H9 (cell line): ENCODE results near the gene CTIF. TPM values are rescaled to one million over a fixed set of nuclear protein-coding genes. Genes with fewer than 3 reads are reported as not detected.

Experiments used
- DNase-seq: peaks from one replicate; pipeline ENCODE4 v3.0.0-alpha.2; 2017
- H2AFZ ChIP-seq: one replicate; pipeline ENCODE4 v1.6.1; 2013; ENCODE audit warnings: mild to moderate bottlenecking, low read length, control low read depth, moderate library complexity
- H2AK5ac ChIP-seq: 2 replicates; pipeline ENCODE4 v1.6.1; 2013; ENCODE audit warnings: low read length, control low read depth, mixed read lengths; ENCODE audit not compliant: insufficient read length
- H2BK120ac ChIP-seq: one replicate; pipeline ENCODE4 v1.6.1; 2013; ENCODE audit warnings: low read depth, mild to moderate bottlenecking, low read length, control low read depth, inconsistent platforms; ENCODE audit not compliant: poor library complexity, severe bottlenecking
- H2BK12ac ChIP-seq: 2 replicates; pipeline ENCODE4 v1.6.1; 2013; ENCODE audit warnings: low read length, control low read depth, mixed read lengths, low read depth; ENCODE audit not compliant: insufficient read length
- H2BK15ac ChIP-seq: 2 replicates; pipeline ENCODE4 v1.6.1; 2013; ENCODE audit warnings: low read depth, low read length, control low read depth
- H2BK20ac ChIP-seq: one replicate; pipeline ENCODE4 v1.6.1; 2013; ENCODE audit warnings: low read depth, mild to moderate bottlenecking, low read length, control low read depth, inconsistent platforms; ENCODE audit not compliant: poor library complexity, severe bottlenecking
- H2BK5ac ChIP-seq: 2 replicates; pipeline ENCODE4 v1.6.1; 2013; ENCODE audit warnings: low read length, control low read depth, mixed read lengths; ENCODE audit not compliant: insufficient read length
- H3K14ac ChIP-seq: 2 replicates; pipeline ENCODE4 v1.6.1; 2013; ENCODE audit warnings: low read length, control low read depth; ENCODE audit not compliant: insufficient read depth
- H3K18ac ChIP-seq: 2 replicates; pipeline ENCODE4 v1.6.1; 2013; ENCODE audit warnings: low read depth, mild to moderate bottlenecking, mixed read lengths, low read length, control low read depth; ENCODE audit not compliant: insufficient read length
- H3K23ac ChIP-seq: 2 replicates; pipeline ENCODE4 v1.6.1; 2013; ENCODE audit warnings: low read length, control low read depth, mixed read lengths, low read depth; ENCODE audit not compliant: insufficient read length
- H3K23me2 ChIP-seq: 2 replicates; pipeline ENCODE4 v1.6.1; 2013; ENCODE audit warnings: low read depth, mild to moderate bottlenecking, mixed read lengths, low read length, control low read depth; ENCODE audit not compliant: insufficient read length, poor library complexity, severe bottlenecking
- H3K27ac ChIP-seq: 2 replicates; pipeline ENCODE4 v1.5.1; 2013; ENCODE audit warnings: low read length, control low read depth, mixed read lengths, low read depth; ENCODE audit not compliant: insufficient read length
- H3K27me3 ChIP-seq: 2 replicates; pipeline ENCODE4 v1.6.1; 2013; ENCODE audit warnings: low read length, control low read depth, inconsistent platforms; ENCODE audit not compliant: insufficient read depth
- H3K4ac ChIP-seq: 2 replicates; pipeline ENCODE4 v1.6.1; 2013; ENCODE audit warnings: low read depth, mild to moderate bottlenecking, control low read depth, inconsistent platforms, low read length, moderate library complexity
- H3K4me1 ChIP-seq: 2 replicates; pipeline ENCODE4 v1.6.1; 2013; ENCODE audit warnings: low read length, control low read depth, inconsistent platforms; ENCODE audit not compliant: insufficient read depth
- H3K4me2 ChIP-seq: 2 replicates; pipeline ENCODE4 v1.6.1; 2013; ENCODE audit warnings: low read length, control low read depth, mixed read lengths; ENCODE audit not compliant: insufficient read length, insufficient read depth
- H3K56ac ChIP-seq: 2 replicates; pipeline ENCODE4 v1.6.1; 2013; ENCODE audit warnings: low read depth, mild to moderate bottlenecking, mixed read lengths, low read length, control low read depth; ENCODE audit not compliant: insufficient read length
- H3K79me1 ChIP-seq: 2 replicates; pipeline ENCODE4 v1.6.1; 2013; ENCODE audit warnings: low read depth, mild to moderate bottlenecking, moderate library complexity, low read length, control low read depth, inconsistent platforms; ENCODE audit not compliant: insufficient read depth, poor library complexity, severe bottlenecking
- H3K79me2 ChIP-seq: 2 replicates; pipeline ENCODE4 v1.6.1; 2013; ENCODE audit warnings: low read length, control low read depth, inconsistent platforms; ENCODE audit not compliant: insufficient read depth
- H3K9ac ChIP-seq: 2 replicates; pipeline ENCODE4 v1.6.1; 2013; ENCODE audit warnings: low read length, control low read depth, mixed read lengths; ENCODE audit not compliant: insufficient read length; ENCODE audit errors: extremely low read depth
- H3K9me3 ChIP-seq: one replicate; pipeline ENCODE4 v1.6.1; 2013; ENCODE audit warnings: low read depth, low read length, inconsistent platforms; ENCODE audit not compliant: control insufficient read depth
- H3T11ph ChIP-seq: one replicate; pipeline ENCODE4 v1.6.1; 2013; ENCODE audit warnings: mild to moderate bottlenecking, low read length, control low read depth, inconsistent platforms
- H4K20me1 ChIP-seq: one replicate; pipeline ENCODE4 v1.6.1; 2013; ENCODE audit not compliant: control insufficient read depth, insufficient read length, insufficient read depth
- H4K5ac ChIP-seq: 2 replicates; pipeline ENCODE4 v1.6.1; 2013; ENCODE audit warnings: low read depth, mild to moderate bottlenecking, mixed read lengths, low read length, control low read depth; ENCODE audit not compliant: insufficient read length
- H4K8ac ChIP-seq: replicated peaks from 2 replicates; pipeline ENCODE4 v1.6.1; 2013; ENCODE audit warnings: low read length, control low read depth, mixed read lengths, low read depth; ENCODE audit not compliant: insufficient read length
- H4K91ac ChIP-seq: 2 replicates; pipeline ENCODE4 v1.6.1; 2013; ENCODE audit warnings: low read depth, mild to moderate bottlenecking, moderate library complexity, mixed read lengths, low read length, control low read depth; ENCODE audit not compliant: insufficient read length
- H3K27ac Mint-ChIP-seq, 3 experiments: 2 replicates in 2 of 3; 3 replicates in 1 of 3; pipeline ENCODE4 v1.8.0; 2020 to 2021; ENCODE audit warnings: mixed read lengths in 3 of 3, mild to moderate bottlenecking in 1 of 3, moderate library complexity in 1 of 3
- H3K27me3 Mint-ChIP-seq: 2 replicates; pipeline ENCODE4 v1.8.0; 2021; ENCODE audit warnings: low read depth, mild to moderate bottlenecking, moderate library complexity, mixed read lengths
- H3K36me3 Mint-ChIP-seq, 3 experiments: 2 replicates in 2 of 3; 3 replicates in 1 of 3; pipeline ENCODE4 v1.8.0; 2020 to 2021; ENCODE audit warnings: low read depth in 3 of 3, mixed read lengths in 3 of 3; ENCODE audit not compliant: insufficient read depth in 1 of 3
- H3K4me1 Mint-ChIP-seq, 2 experiments: 2 replicates each; pipeline ENCODE4 v1.8.0; 2020; ENCODE audit warnings: mixed read lengths in 2 of 2
- H3K4me3 Mint-ChIP-seq, 2 experiments: 2 replicates in 1 of 2; 3 replicates in 1 of 2; pipeline ENCODE4 v1.8.0; 2020 to 2021; ENCODE audit warnings: mild to moderate bottlenecking in 2 of 2, mixed read lengths in 2 of 2, moderate library complexity in 1 of 2
- H3K9me3 Mint-ChIP-seq, 2 experiments: 2 replicates in 1 of 2; 3 replicates in 1 of 2; pipeline ENCODE4 v1.8.0; 2020; ENCODE audit warnings: mild to moderate bottlenecking in 2 of 2, mixed read lengths in 2 of 2, moderate library complexity in 1 of 2
- CTCF ChIP-seq: fragments of 200-600 bp; sonication (generic); conservative IDR thresholded peaks from 3 replicates; pipeline ENCODE4 v1.8.0; 2021; ENCODE audit warnings: antibody characterized with exemption, mild to moderate bottlenecking
- WGBS: extraction: QIAGEN DNeasy Blood & Tissue Kit; methylation state at CpG from one replicate; pipeline ENCODE4 v1.1.7; 2013; ENCODE audit warnings: missing lambda C conversion rate, low lambda C conversion rate, mixed read lengths; ENCODE audit not compliant: insufficient read length; ENCODE audit errors: extremely low coverage; 5-methylcytosine and 5-hydroxymethylcytosine counted together
- total RNA-seq: library from RNA; stranded (reverse); gene quantifications from 2 replicates; pipeline ENCODE4 v1.2.1, GENCODE V29; 2021

CTIF gene
- total RNA-seq, 1 experiment from 2014 or later = 15.8 TPM

- Mint-ChIP-seq H3K4me1 (peaks cover 12 to 21% of the 10 kb centered on the region in 2 experiments), H3K27me3 (peaks cover 3% of the 10 kb centered on the region), H3K27ac (no peak overlapping the region), H3K4me3 (no peak overlapping the region), H3K9me3 (peaks cover 0 to 5% of the 10 kb centered on the region in 2 experiments; a peak in 4 of 5 replicates), H3K36me3 (peaks cover 10% of the 10 kb centered on the region in 3 experiments)
- H3K4me1 ChIP-seq = no peaks in the 10 kb centered on the region
- DNase-seq = no peak
- H4K5ac ChIP-seq = no peak overlapping the region
- no peaks in the 10 kb centered on the region for H3K9me3 ChIP-seq
- H4K91ac ChIP-seq = no peak overlapping the region
- H2BK15ac ChIP-seq = no peak overlapping the region
- no peak overlapping the region for H2AK5ac ChIP-seq
- H3K27ac ChIP-seq = no peak overlapping the region
- no peak overlapping the region for H3K56ac ChIP-seq
- H3K4ac ChIP-seq = no peak overlapping the region
- no CpG with 5 or more reads among the region's 4 CpGs for WGBS
- H3K4me2 ChIP-seq = no peak overlapping the region
- no peak overlapping the region for H2BK120ac ChIP-seq
- no peak overlapping the region for H2BK12ac ChIP-seq
- no peak overlapping the region for H3K9ac ChIP-seq
- peak overlapping the region; percentile 12; the same call in 1 of the 2 replicates for H3K14ac ChIP-seq
- no peaks in the 10 kb centered on the region; the same call in 1 of the 2 replicates for H3K79me2 ChIP-seq
- H3K23me2 ChIP-seq = no peaks in the 10 kb centered on the region
- TF ChIP-seq CTCF = no peak
- H3K23ac ChIP-seq = no peak overlapping the region
- H3K18ac ChIP-seq = no peak overlapping the region
- no peaks in the 10 kb centered on the region for H3K79me1 ChIP-seq
- no peak overlapping the region for H3T11ph ChIP-seq
- no peak overlapping the region for H2BK20ac ChIP-seq
- H4K8ac ChIP-seq = no peak overlapping the region
- H2BK5ac ChIP-seq = no peak overlapping the region
- H2AFZ ChIP-seq = no peak overlapping the region
- no peaks in the 10 kb centered on the region for H3K27me3 ChIP-seq
- H4K20me1 ChIP-seq = no peaks in the 10 kb centered on the region
These were observed 42.4 kb downstream of the CTIF start for GRCh38 chr18:48581206-48581605.
